ENCODE measurements around the gene CAPZB.

The CAPZB gene

DNA sequence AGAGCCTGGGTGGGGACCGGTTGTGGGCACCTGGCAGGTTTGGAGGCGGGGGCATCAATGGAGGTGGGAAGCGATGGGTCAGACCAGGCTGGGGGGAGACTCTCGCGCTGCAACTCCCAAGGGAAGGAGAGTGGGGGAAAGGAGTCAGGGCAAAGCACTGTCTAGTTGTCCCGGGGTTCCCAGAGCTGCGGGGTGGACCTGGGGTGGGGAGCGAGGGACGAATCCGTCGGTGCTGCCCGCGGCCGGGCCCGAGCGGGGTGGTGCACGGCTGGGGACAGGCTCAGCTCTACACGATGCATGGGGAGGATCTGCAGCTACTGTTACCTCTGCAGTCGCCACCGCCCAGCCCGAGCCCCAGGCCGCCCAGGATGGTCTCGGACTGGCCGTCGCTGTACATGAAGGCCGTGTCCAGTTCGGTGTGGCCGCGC, 173.8 kb downstream of the CAPZB start:
- Histone ChIP-seq H2AFZ (ENCODE audit: low read depth, low read length, severe bottlenecking) (peak overlapping the region; percentile 94), H3K27me3 (ENCODE audit: low read length) (no peaks in the 10 kb centered on the region), H3K9ac (ENCODE audit: low read length) (peak overlapping the region; percentile 96)

DNA sequence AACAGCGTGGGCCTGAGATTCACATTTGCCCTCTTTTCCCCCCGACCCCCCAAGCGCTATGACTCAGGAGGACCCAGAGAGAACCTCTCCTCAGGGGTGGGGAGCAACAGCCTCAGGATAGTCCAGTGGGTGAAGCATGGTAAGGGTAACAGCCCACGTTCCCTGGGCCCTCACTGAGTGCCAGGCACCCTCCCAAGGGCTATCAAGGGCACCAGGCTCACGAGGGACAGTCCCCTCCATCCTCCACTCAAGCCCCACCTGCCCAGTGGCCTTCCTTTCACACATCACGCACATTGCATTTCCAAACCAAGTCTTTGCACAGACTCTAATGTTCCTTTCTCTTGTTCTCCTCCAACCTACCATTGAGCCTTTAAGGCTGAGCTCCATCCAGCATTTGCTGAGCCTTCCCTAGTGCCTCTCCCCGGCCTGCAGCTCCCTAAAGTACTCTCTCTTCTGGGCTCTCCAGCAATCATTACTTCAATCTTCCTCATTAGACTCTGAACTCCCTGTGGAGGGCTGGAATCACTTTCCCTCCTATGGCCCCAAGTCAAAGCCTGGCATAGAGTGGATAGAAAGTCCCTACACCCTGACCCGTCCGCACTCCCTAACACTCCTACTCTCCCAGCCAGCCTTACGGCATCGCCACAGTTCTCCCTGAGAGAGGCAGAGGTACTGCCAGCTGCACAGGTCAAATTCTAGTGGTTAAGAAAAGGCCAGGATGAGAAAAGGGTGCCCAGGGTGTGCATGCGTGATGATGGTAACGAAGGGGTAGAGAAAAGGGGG, 174.4 kb downstream of the CAPZB start:
- H3F3A ChIP-seq (ENCODE audit: insufficient read depth) = peaks cover 7% of the 10 kb centered on the region; the same call in 1 of the 2 replicates
- H3K4me2 ChIP-seq (ENCODE audit: low read depth, low read length, poor library complexity, severe bottlenecking) = peak overlapping the region; percentile 77
- peak overlapping the region; percentile 94 for H2AFZ ChIP-seq (ENCODE audit: low read depth, low read length, severe bottlenecking)
- H3K79me2 ChIP-seq (ENCODE audit: insufficient read depth, low read length) = no peaks in the 10 kb centered on the region
- H3K36me3 ChIP-seq (ENCODE audit: low read length) = no peaks in the 10 kb centered on the region
- H3K9me2 ChIP-seq (replicated peaks; ENCODE audit: insufficient read depth, low read length) = no peaks in the 10 kb centered on the region
- H3K27ac ChIP-seq (ENCODE audit: low read depth, low read length) = no peak overlapping the region
- H3K9ac ChIP-seq (ENCODE audit: low read length) = peak overlapping the region; percentile 96
- peak overlapping the region; percentile 93 for H3K4me3 ChIP-seq (ENCODE audit: insufficient read depth, low read length, poor library complexity, severe bottlenecking)
- TF ChIP-seq, protein P1, sequence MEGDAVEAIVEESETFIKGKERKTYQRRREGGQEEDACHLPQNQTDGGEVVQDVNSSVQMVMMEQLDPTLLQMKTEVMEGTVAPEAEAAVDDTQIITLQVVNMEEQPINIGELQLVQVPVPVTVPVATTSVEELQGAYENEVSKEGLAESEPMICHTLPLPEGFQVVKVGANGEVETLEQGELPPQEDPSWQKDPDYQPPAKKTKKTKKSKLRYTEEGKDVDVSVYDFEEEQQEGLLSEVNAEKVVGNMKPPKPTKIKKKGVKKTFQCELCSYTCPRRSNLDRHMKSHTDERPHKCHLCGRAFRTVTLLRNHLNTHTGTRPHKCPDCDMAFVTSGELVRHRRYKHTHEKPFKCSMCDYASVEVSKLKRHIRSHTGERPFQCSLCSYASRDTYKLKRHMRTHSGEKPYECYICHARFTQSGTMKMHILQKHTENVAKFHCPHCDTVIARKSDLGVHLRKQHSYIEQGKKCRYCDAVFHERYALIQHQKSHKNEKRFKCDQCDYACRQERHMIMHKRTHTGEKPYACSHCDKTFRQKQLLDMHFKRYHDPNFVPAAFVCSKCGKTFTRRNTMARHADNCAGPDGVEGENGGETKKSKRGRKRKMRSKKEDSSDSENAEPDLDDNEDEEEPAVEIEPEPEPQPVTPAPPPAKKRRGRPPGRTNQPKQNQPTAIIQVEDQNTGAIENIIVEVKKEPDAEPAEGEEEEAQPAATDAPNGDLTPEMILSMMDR (IDR thresholded peaks at IDR 0.05; ENCODE audit: insufficient read depth, low read length, poor library complexity, severe bottlenecking) = no peak
- TF ChIP-seq EZH2phosphoT487 (conservative IDR thresholded peaks at IDR 0.05; ENCODE audit: low read length) = no peak
- H3K27me3 ChIP-seq (ENCODE audit: low read length) = no peaks in the 10 kb centered on the region
- no peaks in the 10 kb centered on the region for H3K9me3 ChIP-seq (ENCODE audit: insufficient read depth, low read length)
- H4K20me1 ChIP-seq (ENCODE audit: low read depth, low read length) = no peaks in the 10 kb centered on the region

More for the DNA sequence above, 173.8 kb downstream of the CAPZB start:
- Histone ChIP-seq H3K4me2 (ENCODE audit: low read depth, low read length, poor library complexity, severe bottlenecking) (peak overlapping the region; percentile 77), H3K9me2 (replicated peaks; ENCODE audit: insufficient read depth, low read length) (no peaks in the 10 kb centered on the region), H3K79me2 (ENCODE audit: insufficient read depth, low read length) (no peaks in the 10 kb centered on the region), H3K9me3 (ENCODE audit: insufficient read depth, low read length) (no peaks in the 10 kb centered on the region), H3K4me3 (ENCODE audit: insufficient read depth, low read length, poor library complexity, severe bottlenecking) (peak overlapping the region; percentile 93), H4K20me1 (ENCODE audit: low read depth, low read length) (no peaks in the 10 kb centered on the region), H3K27ac (ENCODE audit: low read depth, low read length) (no peak overlapping the region), H3K36me3 (ENCODE audit: low read length) (no peaks in the 10 kb centered on the region), H3F3A (ENCODE audit: insufficient read depth) (peaks cover 7% of the 10 kb centered on the region; the same call in 1 of the 2 replicates)
- TF ChIP-seq, protein P1 (IDR thresholded peaks at IDR 0.05; ENCODE audit: insufficient read depth, low read length, poor library complexity, severe bottlenecking) = no peak
- TF ChIP-seq EZH2phosphoT487 (conservative IDR thresholded peaks at IDR 0.05; ENCODE audit: low read length) = no peak

DNA sequence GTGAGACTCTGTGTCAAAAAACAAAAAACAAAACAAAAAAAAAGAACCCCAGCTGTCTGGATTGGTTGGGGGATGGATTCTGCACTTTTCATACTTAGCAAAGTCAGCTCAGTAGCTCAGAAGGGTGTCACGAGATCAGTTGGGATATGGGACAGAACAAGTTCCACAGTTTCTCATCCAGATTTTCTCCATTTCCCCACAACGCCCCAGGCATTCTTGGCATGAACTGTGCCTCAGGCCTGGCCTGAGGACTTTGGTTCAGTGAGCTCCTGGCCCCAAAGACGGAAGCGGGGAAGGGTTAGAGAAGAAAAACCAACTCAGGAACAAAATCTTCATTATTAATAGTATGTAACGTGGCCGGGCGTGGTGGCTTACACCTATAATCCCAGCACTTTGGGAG, 175.3 kb downstream of the CAPZB start:
- Histone ChIP-seq H3K4me2 (ENCODE audit: low read depth, low read length, poor library complexity, severe bottlenecking) (no peak overlapping the region), H3F3A (ENCODE audit: insufficient read depth) (peaks cover 7% of the 10 kb centered on the region; the same call in 1 of the 2 replicates), H4K20me1 (ENCODE audit: low read depth, low read length) (no peaks in the 10 kb centered on the region), H2AFZ (ENCODE audit: low read depth, low read length, severe bottlenecking) (no peak overlapping the region), H3K4me3 (ENCODE audit: insufficient read depth, low read length, poor library complexity, severe bottlenecking) (no peak overlapping the region), H3K79me2 (ENCODE audit: insufficient read depth, low read length) (no peaks in the 10 kb centered on the region), H3K9me2 (replicated peaks; ENCODE audit: insufficient read depth, low read length) (no peaks in the 10 kb centered on the region), H3K36me3 (ENCODE audit: low read length) (no peaks in the 10 kb centered on the region), H3K27ac (ENCODE audit: low read depth, low read length) (no peak overlapping the region), H3K27me3 (ENCODE audit: low read length) (no peaks in the 10 kb centered on the region), H3K9me3 (ENCODE audit: insufficient read depth, low read length) (no peaks in the 10 kb centered on the region), H3K9ac (ENCODE audit: low read length) (no peak overlapping the region)
- TF ChIP-seq EZH2phosphoT487 (conservative IDR thresholded peaks at IDR 0.05; ENCODE audit: low read length) = no peak
- TF ChIP-seq, protein P1 (IDR thresholded peaks at IDR 0.05; ENCODE audit: insufficient read depth, low read length, poor library complexity, severe bottlenecking) = no peak
